22Rv1 (cell line): ENCODE measurements around the gene NLRP1.

Experiments
- H3K27ac ChIP-seq: fragments of 450-650 bp; 2 replicates; pipeline ENCODE4 v1.5.1; 2017
- CTCF ChIP-seq: fragments of 450-650 bp; IDR thresholded peaks from 2 replicates; pipeline ENCODE4 v1.5.1; 2017; ENCODE audit warnings: mild to moderate bottlenecking
- ZFX ChIP-seq: fragments of 450-650 bp; IDR thresholded peaks from 2 replicates; pipeline ENCODE4 v1.6.1; 2017; ENCODE audit warnings: antibody characterized with exemption, borderline replicate concordance

Gene NLRP1

GRCh38 chr17:5536866-5537650, 47.3 kb downstream of the NLRP1 start:
- TF ChIP-seq CTCF (no peak), ZFX (no peak)
- no peak overlapping the region for H3K27ac ChIP-seq

GRCh38 chr17:5535436-5535835, 48.9 kb downstream of the NLRP1 start:
- TF ChIP-seq ZFX (no peak), CTCF (no peak)
- no peak overlapping the region for H3K27ac ChIP-seq

GRCh38 chr17:5533486-5534315, 50.6 kb downstream of the NLRP1 start:
- H3K27ac ChIP-seq: no peak overlapping the region
- TF ChIP-seq CTCF (no peak), ZFX (no peak)

- TF ChIP-seq CTCF (no peak), ZFX (no peak)
- H3K27ac ChIP-seq: no peak overlapping the region
Measured at GRCh38 chr17:5532581-5532980, 51.7 kb downstream of the NLRP1 start.

- H3K27ac ChIP-seq: no peak overlapping the region
- TF ChIP-seq CTCF: no peak
- TF ChIP-seq ZFX: no peak
Measured at GRCh38 chr17:5531085-5531418, 53.3 kb downstream of the NLRP1 start.

GRCh38 chr17:5530265-5531084, 53.8 kb downstream of the NLRP1 start:
- TF ChIP-seq CTCF (no peak), ZFX (no peak)
- no peak overlapping the region for H3K27ac ChIP-seq
